HEK293 (cell line): ENCODE measurements around the gene SUCO.

Experiments used
- SP3 ChIP-seq: fragments of 450-650 bp; formaldehyde crosslinking; IDR thresholded peaks from 2 replicates; pipeline ENCODE4 v1.5.1; 2016; ENCODE audit warnings: missing biosample characterization, missing genetic modification characterization
- ZNF133 ChIP-seq: fragments of 450-650 bp; formaldehyde crosslinking; IDR thresholded peaks from 2 replicates; pipeline ENCODE4 v1.5.1; 2016; ENCODE audit warnings: missing biosample characterization, missing genetic modification characterization
- ZNF777 ChIP-seq: fragments of 450-650 bp; formaldehyde crosslinking; IDR thresholded peaks from 2 replicates; pipeline ENCODE4 v1.5.1; 2017; ENCODE audit warnings: missing biosample characterization, missing genetic modification characterization, borderline replicate concordance

DNA sequence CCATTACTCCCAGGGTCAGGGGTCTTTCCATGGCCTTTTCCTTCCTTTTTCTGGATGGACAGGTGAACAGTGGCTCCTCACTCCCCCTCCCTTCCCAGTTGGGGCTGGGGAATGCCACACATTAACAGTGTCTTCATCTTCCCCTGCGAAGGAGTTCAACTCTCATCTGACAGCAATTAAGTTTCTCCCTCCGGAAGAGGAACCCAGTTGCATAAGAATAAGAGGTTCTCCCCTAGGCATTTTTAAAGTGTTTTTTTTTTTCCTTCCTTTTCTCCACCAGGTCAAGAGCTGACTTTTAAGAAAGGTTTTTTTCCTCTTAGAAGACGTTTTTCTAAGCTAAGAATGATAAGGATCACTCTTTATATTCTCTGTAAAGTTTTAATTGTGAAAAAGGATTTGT, 83.7 kb downstream of the SUCO start:
- TF ChIP-seq ZNF777 (tag by site-specific recombination) (no peak), SP3 (tag by site-specific recombination) (no peak), ZNF133 (tag by site-specific recombination) (no peak)
